Naive thymus-derived CD8-positive, alpha-beta T cell (primary cell): ENCODE results near the gene DIP2C. TPM values are rescaled to one million over a fixed set of nuclear protein-coding genes. Genes with fewer than 3 reads are reported as not detected.
A peak's percentile ranks its signal among the peaks of the same experiment; 100 is the strongest.

Source experiments
- ATAC-seq, 2 donors: fragments of 150-1000 bp; cut with Tn5 transposase in 1 of 2; sonication (Bioruptor Pico), chemical (Tn5 transposase) in 1 of 2; 1 replicate in 1 of 2; 2 replicates in 1 of 2; pipeline ENCODE4 v1.10.0; 2021; ENCODE audit warnings: mild to moderate bottlenecking in 2 of 2, moderate library complexity in 2 of 2
- POLR2A ChIA-PET: fragments of 350-600 bp; sonication (Branson Sonifier 250); formaldehyde crosslinking; loops from one replicate; lab custom pipeline; 2021; ENCODE audit warnings: antibody characterized with exemption; lab: Charles Lee
- DNase-seq, 10 donors: peaks; one replicate each; pipeline versions ENCODE4 v3.0.0 to v3.0.0-alpha.2; 2020 to 2022
- H3K27ac Mint-ChIP-seq, 10 donors: one replicate each; pipeline ENCODE4 v1.8.0; 2020 to 2022; ENCODE audit warnings: mild to moderate bottlenecking in 10 of 10, mixed read lengths in 10 of 10, moderate library complexity in 4 of 10, inconsistent platforms in 1 of 10
- H3K27me3 Mint-ChIP-seq, 5 donors: one replicate each; pipeline ENCODE4 v1.8.0; 2021 to 2022; ENCODE audit warnings: mixed read lengths in 5 of 5
- H3K36me3 Mint-ChIP-seq, 3 donors: one replicate each; pipeline ENCODE4 v1.8.0; 2020 to 2022; ENCODE audit warnings: mixed read lengths in 3 of 3, mild to moderate bottlenecking in 2 of 3, inconsistent platforms in 1 of 3
- H3K4me1 Mint-ChIP-seq, 4 donors: one replicate each; pipeline ENCODE4 v1.8.0; 2021 to 2022; ENCODE audit warnings: mixed read lengths in 4 of 4
- H3K4me3 Mint-ChIP-seq, 10 donors: one replicate each; pipeline ENCODE4 v1.8.0; 2020 to 2022; ENCODE audit warnings: mild to moderate bottlenecking in 10 of 10, mixed read lengths in 10 of 10, moderate library complexity in 6 of 10, inconsistent platforms in 1 of 10
- H3K9me3 Mint-ChIP-seq, 9 donors: one replicate each; pipeline ENCODE4 v1.8.0; 2020 to 2022; ENCODE audit warnings: mixed read lengths in 9 of 9, mild to moderate bottlenecking in 3 of 9, inconsistent platforms in 1 of 9, moderate library complexity in 1 of 9
- polyA plus RNA-seq, 3 donors: library from polyadenylated mRNA; unstranded; fragments of 300-500 nt; fragmentation: Illumina TruSeq; gene quantifications; one replicate each; pipeline ENCODE4 v1.2.3, GENCODE V29; 2021
- total RNA-seq, 8 experiments: library from RNA in 2 of 8; stranded (reverse) in 2 of 8; gene quantifications; one replicate each; pipeline ENCODE4 v1.2.3 and lab custom pipeline; 2021 to 2026

The DIP2C gene
- total and polyA plus RNA-seq, 5 experiments from 2014 or later = 0.32 to 3.9 (median 1.2) TPM

DNA sequence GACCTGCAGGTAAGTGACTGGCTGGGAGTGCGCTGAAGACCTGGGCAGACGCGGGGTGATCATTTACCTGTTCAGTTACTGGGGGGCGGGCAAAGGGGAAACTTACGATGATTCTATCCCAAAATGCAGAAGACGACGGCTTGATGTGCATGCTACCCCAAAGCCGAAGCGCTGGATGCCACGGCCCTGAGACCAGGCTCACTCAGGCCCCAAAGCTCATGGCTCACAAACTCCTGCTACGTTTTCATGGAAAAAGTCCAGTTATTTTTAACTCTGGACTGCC lies 200.6 kb downstream of the DIP2C start:
- ATAC-seq (no peak), DNase-seq (no peak)
- peaks cover 0 to 8% (median 4%) of the 10 kb centered on the region in 5 donors for H3K27me3 Mint-ChIP-seq
- H3K4me1 Mint-ChIP-seq = peaks cover 13 to 22% (median 17%) of the 10 kb centered on the region in 4 donors
- no peak overlapping the region for H3K27ac Mint-ChIP-seq
- no peak overlapping the region for H3K4me3 Mint-ChIP-seq
- H3K36me3 Mint-ChIP-seq = no peaks in the 10 kb centered on the region
- POLR2A ChIA-PET = no interaction called here
- no peaks in the 10 kb centered on the region for H3K9me3 Mint-ChIP-seq

DNA sequence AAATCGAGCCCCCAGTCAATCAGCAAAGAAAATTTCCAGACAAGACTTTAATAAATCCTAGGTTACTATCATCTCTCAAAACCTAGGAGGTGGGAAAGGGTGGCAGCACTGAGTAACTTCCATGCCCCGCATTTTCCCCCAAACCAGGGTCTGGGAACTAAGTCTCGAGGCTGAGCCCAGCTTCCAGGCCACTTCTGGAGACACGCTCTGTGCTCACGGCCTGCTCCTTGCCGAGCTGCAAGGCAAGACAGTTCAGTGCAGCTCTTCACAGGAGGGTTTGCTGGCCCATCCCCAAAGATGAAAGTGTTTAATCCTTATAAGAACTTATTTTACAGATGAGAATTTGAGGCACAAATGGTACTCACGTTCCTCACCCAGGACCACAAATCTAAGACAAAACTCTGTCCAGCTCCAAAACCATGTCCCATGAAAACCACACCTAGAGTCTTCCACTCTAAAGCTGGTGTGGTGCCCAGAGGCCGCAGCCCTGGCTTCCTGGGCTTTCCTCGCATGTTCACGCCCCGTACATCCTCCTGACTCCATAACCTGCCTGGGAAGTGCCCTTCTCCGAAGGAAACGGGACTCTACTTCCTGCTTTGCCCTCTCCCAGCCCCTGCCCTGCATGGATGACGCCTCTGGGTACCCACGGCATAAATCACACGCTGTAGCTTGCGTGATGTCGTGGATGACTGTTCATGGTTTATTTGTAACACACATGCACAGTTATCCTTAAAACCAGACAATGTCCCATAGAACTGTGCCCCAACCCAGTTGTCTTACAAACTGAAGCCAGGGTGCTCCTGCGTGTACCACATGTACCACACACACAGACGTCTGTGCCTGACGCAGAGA lies 201.2 kb downstream of the DIP2C start:
- H3K9me3 Mint-ChIP-seq = no peaks in the 10 kb centered on the region
- peaks cover 0 to 8% (median 4%) of the 10 kb centered on the region in 5 donors for H3K27me3 Mint-ChIP-seq
- POLR2A ChIA-PET = interaction anchor here (0.5 kb wide), 1 partner anchor 29 kb away, joined by 3 read pairs; no protein-coding TSS in a partner anchor
- H3K4me1 Mint-ChIP-seq = peaks cover 13 to 23% (median 19%) of the 10 kb centered on the region in 4 donors
- peak overlapping the region in 2 of 10 donors; percentile 19 to 30 for H3K27ac Mint-ChIP-seq
- ATAC-seq (no peak), DNase-seq (no peak)
- H3K4me3 Mint-ChIP-seq = no peak overlapping the region
- no peaks in the 10 kb centered on the region for H3K36me3 Mint-ChIP-seq

DNA sequence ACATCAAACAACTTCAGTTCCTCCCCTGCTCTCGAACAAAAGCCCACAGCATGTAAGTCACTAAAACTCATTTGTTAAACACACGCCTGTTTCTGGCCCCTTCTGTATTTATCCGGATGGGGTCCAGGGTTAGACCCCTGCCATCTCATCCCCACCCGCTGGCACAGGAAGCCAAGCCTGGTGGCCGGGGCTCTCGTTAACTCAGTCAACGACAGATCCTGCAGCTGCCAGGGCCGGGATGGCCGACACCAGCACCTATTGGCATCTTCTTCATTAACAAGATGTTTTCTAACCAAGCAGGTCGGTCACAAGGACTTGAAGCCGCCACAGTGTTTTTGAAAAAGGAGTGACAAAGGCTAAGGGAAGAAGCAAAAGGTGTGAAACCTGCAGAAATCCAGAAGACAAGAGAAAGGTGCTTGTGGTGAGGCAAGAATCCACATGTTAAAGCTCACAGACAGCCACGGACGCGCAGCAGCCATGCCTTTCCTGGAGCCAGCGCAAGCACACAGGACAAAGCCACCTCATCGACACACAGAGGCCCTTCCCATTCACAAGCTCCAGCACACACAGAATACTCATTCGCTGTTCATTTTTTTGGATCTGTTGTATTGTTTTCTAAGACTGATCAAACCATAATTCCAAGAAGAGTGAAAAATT lies 202.7 kb downstream of the DIP2C start:
- H3K4me1 Mint-ChIP-seq = peaks cover 13 to 26% (median 24%) of the 10 kb centered on the region in 4 donors
- H3K27me3 Mint-ChIP-seq = peaks cover 0 to 8% (median 0%) of the 10 kb centered on the region in 5 donors
- POLR2A ChIA-PET = interaction anchor here (0.7 kb wide), 1 partner anchor 36 kb away, joined by 7 read pairs; no protein-coding TSS in a partner anchor
- no peaks in the 10 kb centered on the region for H3K9me3 Mint-ChIP-seq
- H3K4me3 Mint-ChIP-seq = peak overlapping the region in 6 of 10 donors; percentile 10 to 90 (median 42)
- H3K27ac Mint-ChIP-seq = peak overlapping the region in 9 of 10 donors; percentile 50 to 98 (median 94)
- DNase-seq (no peak), ATAC-seq (no peak)
- H3K36me3 Mint-ChIP-seq = no peaks in the 10 kb centered on the region

DNA sequence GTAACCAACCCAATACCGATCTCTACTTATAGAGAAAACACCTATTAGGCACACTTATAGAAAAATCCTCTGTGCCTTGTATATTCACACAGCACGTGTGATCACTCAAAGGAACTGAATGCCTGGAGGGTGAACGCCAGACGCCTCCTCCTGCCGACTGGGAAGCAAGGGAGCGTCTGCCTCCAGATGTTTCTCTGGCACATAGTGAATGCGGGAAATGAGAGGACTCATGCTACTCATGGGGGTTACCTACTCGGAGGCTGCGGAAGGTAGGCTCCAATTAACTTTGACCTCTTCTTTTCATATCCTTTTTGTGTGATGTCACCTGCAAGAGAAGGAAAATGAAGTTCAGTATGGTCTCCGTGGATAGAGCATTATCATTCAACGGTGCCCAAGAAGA lies 203.3 kb downstream of the DIP2C start:
- no peak for DNase-seq
- ATAC-seq = no peak
- H3K4me3 Mint-ChIP-seq = peak overlapping the region in 9 of 10 donors; percentile 15 to 92 (median 88)

DNA sequence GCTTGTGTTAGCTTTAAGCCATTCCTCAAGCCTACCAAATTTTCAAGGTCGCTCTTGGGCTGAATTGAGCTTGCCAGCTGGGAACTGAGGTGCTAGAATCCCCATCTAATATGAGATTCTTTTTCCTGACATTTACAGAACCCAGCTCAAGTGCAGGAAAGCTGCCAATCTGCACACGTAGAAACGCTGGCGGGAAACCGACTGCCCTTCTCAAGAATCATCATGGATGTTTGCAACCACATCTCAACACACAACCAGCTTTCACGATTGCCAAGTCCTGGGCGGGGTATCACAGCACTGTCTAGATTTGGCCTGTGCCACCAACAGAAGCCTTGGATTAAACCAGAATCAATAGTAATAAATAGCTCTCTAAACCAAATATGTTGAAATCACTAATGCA lies 203.7 kb downstream of the DIP2C start:
- POLR2A ChIA-PET = interaction anchor here (1.7 kb wide), 1 partner anchor 35 kb away, joined by 13 read pairs; no protein-coding TSS in a partner anchor
- H3K36me3 Mint-ChIP-seq = no peaks in the 10 kb centered on the region
- H3K4me3 Mint-ChIP-seq = peak overlapping the region; percentile 37 to 92 (median 85)
- ATAC-seq (no peak), DNase-seq (no peak)
- peak overlapping the region; percentile 51 to 98 (median 94) for H3K27ac Mint-ChIP-seq
- peaks cover 0 to 8% (median 0%) of the 10 kb centered on the region in 5 donors for H3K27me3 Mint-ChIP-seq
- H3K9me3 Mint-ChIP-seq = no peaks in the 10 kb centered on the region
- H3K4me1 Mint-ChIP-seq = peaks cover 13 to 32% (median 24%) of the 10 kb centered on the region in 4 donors

More for the DNA sequence above, 203.3 kb downstream of the DIP2C start:
- peak overlapping the region in 9 of 10 donors; percentile 51 to 98 (median 94) for H3K27ac Mint-ChIP-seq
- no peaks in the 10 kb centered on the region for H3K9me3 Mint-ChIP-seq
- POLR2A ChIA-PET = no interaction called here
- H3K4me1 Mint-ChIP-seq = peaks cover 13 to 29% (median 24%) of the 10 kb centered on the region in 4 donors
- peaks cover 0 to 8% (median 0%) of the 10 kb centered on the region in 5 donors for H3K27me3 Mint-ChIP-seq
- H3K36me3 Mint-ChIP-seq = no peaks in the 10 kb centered on the region

DNA sequence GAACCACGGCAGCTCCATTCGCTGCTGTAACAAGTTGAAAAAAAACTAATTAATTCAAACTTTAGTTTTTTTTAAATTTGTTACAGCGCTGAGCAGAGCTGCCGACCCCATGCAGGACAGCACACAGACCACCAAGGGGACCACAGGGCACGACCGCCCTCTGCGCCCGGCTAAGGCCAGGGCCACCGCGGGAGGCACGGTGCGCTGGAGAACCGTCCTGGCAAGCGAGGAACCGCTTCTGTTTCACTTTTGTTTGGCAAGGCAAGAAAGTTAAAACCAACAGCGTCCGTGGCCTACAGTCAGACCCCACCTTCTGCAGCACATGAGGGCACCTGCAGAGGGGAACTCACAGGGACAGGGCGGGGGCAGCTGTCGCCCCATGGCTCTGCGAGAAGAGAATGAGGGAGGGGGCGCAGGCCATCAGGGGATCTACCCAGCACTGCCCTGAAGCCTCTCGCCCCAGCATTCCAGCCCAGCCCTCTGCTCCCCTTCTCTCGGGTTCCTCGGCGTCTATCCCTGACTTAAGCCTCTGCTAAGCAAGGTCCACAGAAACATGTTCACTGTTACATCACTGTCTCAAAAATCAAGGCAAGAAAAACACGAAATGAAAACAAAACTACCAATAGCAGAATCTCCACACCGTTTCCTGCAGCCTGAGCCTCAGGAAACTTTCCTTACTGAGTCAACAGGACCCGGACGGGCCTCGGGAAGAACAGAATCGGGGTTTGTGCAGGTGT lies 204.4 kb downstream of the DIP2C start:
- Mint-ChIP-seq H3K4me1 (peaks cover 11 to 34% (median 24%) of the 10 kb centered on the region in 4 donors), H3K36me3 (no peaks in the 10 kb centered on the region), H3K27ac (peak overlapping the region; percentile 90 to 98 (median 94)), H3K9me3 (no peaks in the 10 kb centered on the region), H3K4me3 (peak overlapping the region; percentile 77 to 92 (median 88)), H3K27me3 (peaks cover 0 to 3% (median 0%) of the 10 kb centered on the region in 5 donors)
- ATAC-seq = peak; percentile 77 to 81
- DNase-seq = peak in 8 of 10 donors; percentile 11 to 68 (median 24)
- POLR2A ChIA-PET = interaction anchor here (0.8 to 1.7 kb wide), 4 partner anchors 14 to 132 kb away, joined by 3 to 13 read pairs (median 7); no protein-coding TSS in a partner anchor

DNA sequence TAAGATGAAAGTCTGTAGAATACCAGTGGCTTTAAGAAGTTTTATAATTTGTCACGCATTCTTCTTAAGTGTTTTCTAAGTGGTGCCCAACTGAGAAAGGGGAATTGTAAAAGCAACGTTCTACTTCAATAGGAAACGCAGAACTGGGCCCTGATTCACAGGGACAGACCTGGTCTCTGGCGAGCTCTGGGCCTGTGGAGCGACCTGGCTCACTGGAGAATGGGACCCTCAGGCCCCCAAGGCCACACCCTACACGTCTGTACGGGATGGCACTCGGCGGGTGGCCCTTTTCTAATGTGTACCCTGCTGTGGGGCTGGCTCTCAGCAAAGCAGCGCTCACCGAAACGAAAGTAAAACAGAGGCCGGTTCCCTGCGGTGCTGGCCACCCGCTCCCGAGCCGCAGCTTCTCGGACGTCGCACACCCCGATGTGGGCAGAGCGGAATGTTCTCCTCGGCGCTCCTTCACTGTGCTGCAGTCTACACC lies 205.0 kb downstream of the DIP2C start:
- Mint-ChIP-seq H3K9me3 (no peaks in the 10 kb centered on the region), H3K4me3 (peak overlapping the region; percentile 77 to 92 (median 88)), H3K27ac (peak overlapping the region; percentile 39 to 98 (median 94)), H3K36me3 (no peaks in the 10 kb centered on the region), H3K27me3 (peaks cover 0 to 2% (median 0%) of the 10 kb centered on the region in 5 donors), H3K4me1 (peaks cover 11 to 34% (median 24%) of the 10 kb centered on the region in 4 donors)
- POLR2A ChIA-PET = interaction anchor here (0.8 to 1.7 kb wide), 4 partner anchors 14 to 132 kb away, joined by 3 to 13 read pairs (median 7); no protein-coding TSS in a partner anchor
- peak in 3 of 10 donors; percentile 13 to 37 (median 16) for DNase-seq
- peak; percentile 72 to 79 for ATAC-seq

DNA sequence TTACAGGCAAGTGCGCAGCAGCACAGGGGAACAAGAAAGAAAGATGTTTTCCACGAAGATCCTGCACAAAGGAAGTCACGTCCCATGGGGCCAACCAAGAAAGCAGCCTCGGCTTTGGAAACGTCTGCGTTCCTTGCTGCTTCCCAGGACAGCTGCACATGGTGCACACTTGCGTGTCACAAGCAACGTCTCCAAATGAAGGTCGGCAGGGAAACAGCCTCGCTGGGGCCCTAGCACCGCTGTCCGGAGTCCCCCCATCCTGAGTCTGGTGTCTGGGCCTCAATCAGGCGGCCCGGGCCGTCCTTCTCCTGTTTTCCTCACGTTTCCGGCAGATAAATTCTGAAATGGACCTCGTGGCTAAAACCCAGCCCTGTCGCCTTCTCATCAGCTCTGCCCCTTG lies 206.2 kb downstream of the DIP2C start:
- H3K9me3 Mint-ChIP-seq = peaks cover 0 to 8% (median 0%) of the 10 kb centered on the region in 9 donors
- peak overlapping the region in 1 of 10 donors; percentile 92 for H3K4me3 Mint-ChIP-seq
- peak overlapping the region in 4 of 10 donors; percentile 60 to 96 (median 94) for H3K27ac Mint-ChIP-seq
- H3K27me3 Mint-ChIP-seq = no peaks in the 10 kb centered on the region
- DNase-seq (no peak), ATAC-seq (no peak)
- no peaks in the 10 kb centered on the region for H3K36me3 Mint-ChIP-seq
- peaks cover 13 to 34% (median 26%) of the 10 kb centered on the region in 4 donors for H3K4me1 Mint-ChIP-seq
- POLR2A ChIA-PET = no interaction called here

DNA sequence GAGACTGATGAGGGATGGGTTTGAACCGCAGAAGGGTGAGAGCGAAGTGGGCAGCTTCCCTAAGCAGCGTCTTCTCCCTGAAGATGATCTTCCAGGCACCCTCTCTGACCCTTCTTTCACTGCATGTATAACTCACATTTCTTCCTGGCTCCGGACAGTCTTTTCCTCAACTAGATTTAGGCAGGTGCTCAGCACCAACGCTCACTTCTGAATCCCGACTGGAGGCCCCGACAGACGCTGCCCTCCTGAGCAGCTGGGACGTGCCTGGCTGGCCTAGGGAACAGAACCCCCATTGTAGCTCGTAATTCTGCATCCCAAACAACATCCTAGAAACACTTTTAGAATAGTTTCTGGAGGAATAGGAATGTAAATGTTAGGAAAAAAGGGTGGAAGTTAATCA lies 206.6 kb downstream of the DIP2C start:
- no peaks in the 10 kb centered on the region for H3K27me3 Mint-ChIP-seq
- no peaks in the 10 kb centered on the region for H3K36me3 Mint-ChIP-seq
- no peak for ATAC-seq
- DNase-seq = no peak
- H3K27ac Mint-ChIP-seq = peak overlapping the region in 4 of 10 donors; percentile 52 to 96 (median 77)
- H3K4me1 Mint-ChIP-seq = peaks cover 13 to 34% (median 26%) of the 10 kb centered on the region in 4 donors
- POLR2A ChIA-PET = no interaction called here
- peaks cover 0 to 12% (median 0%) of the 10 kb centered on the region in 9 donors for H3K9me3 Mint-ChIP-seq
- H3K4me3 Mint-ChIP-seq = peak overlapping the region in 1 of 10 donors; percentile 50

DNA sequence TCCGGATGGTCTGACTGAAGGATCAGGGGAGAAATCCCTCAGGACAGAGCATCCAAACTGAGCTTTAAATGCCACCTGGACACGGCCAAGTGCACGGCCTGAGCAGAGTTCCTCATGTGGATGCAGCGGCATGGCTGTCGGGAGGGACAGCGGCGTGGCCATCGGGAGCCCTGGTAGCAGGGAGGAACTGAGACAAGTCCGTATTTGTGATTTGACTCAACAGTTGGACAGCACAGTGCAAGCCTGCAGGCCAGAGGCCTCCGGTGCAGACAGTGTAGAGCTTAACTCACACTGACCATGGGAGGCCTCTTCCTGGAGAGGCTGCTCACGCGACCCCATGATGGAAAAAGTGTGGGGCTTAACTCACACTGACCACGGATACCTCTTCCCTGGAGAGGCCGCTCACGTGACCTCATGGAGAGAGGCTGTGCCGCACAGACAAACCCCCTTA lies 207.4 kb downstream of the DIP2C start:
- Mint-ChIP-seq H3K4me3 (peak overlapping the region in 1 of 10 donors; percentile 24), H3K36me3 (no peaks in the 10 kb centered on the region), H3K4me1 (peaks cover 17 to 37% (median 30%) of the 10 kb centered on the region in 4 donors), H3K9me3 (peaks cover 0 to 20% (median under 1%) of the 10 kb centered on the region in 9 donors), H3K27ac (peak overlapping the region in 2 of 10 donors; percentile 28 to 33), H3K27me3 (no peaks in the 10 kb centered on the region)
- ATAC-seq (no peak), DNase-seq (no peak)
- POLR2A ChIA-PET = no interaction called here

DNA sequence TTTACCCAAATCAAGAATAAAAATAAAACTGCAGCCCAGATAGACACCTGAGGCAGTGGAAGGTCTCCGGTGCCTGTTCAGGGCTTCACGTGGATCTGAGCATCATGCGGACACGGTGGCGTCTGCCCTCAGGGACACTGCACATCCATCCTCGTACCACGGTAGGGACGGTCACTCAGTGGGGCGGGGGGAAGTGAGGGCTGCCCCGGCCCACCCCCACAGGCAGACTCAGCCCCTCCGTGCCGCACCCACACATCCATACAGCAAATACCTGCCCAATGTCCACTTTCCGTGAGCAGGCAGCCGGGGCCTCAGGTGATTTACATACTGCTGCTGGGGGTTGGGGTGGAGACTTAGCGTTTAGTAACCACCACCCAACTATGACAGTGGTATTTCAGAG lies 207.8 kb downstream of the DIP2C start:
- H3K27me3 Mint-ChIP-seq = no peaks in the 10 kb centered on the region
- POLR2A ChIA-PET = no interaction called here
- ATAC-seq (no peak), DNase-seq (no peak)
- H3K4me1 Mint-ChIP-seq = peaks cover 18 to 37% (median 34%) of the 10 kb centered on the region in 4 donors
- no peaks in the 10 kb centered on the region for H3K36me3 Mint-ChIP-seq
- peaks cover 0 to 24% (median 2%) of the 10 kb centered on the region in 9 donors for H3K9me3 Mint-ChIP-seq
- no peak overlapping the region for H3K4me3 Mint-ChIP-seq
- peak overlapping the region in 2 of 10 donors; percentile 51 to 67 for H3K27ac Mint-ChIP-seq
